Small intestine (tissue), 16 donors: Measurements from ENCODE around the gene FBP1. TPM values are rescaled to one million over a fixed set of nuclear protein-coding genes. Genes with fewer than 3 reads are reported as not detected.

Experiments
- DNase-seq, 2 donors: peaks; one replicate each; pipeline versions ENCODE4 v3.0.0 to v3.0.0-alpha.2; 2013
- FAIRE-seq: peaks from 2 replicates; lab custom pipeline; 2012; peaks lifted over from hg19 to GRCh38; lab: Jason Lieb, UNC
- H3K27ac ChIP-seq, 3 donors: one replicate each; pipeline ENCODE4 v1.5.1; 2013; ENCODE audit warnings: low read length in 2 of 3, mild to moderate bottlenecking in 2 of 3, control low read depth in 1 of 3, inconsistent platforms in 1 of 3, low read depth in 1 of 3, moderate library complexity in 1 of 3
- H3K27me3 ChIP-seq, 3 donors: one replicate each; pipeline ENCODE4 v1.6.1; 2013; ENCODE audit warnings: low read length in 3 of 3, inconsistent platforms in 1 of 3; ENCODE audit not compliant: control insufficient read depth in 3 of 3, insufficient read depth in 3 of 3
- H3K36me3 ChIP-seq, 3 donors: one replicate each; pipeline ENCODE4 v1.6.1; 2013; ENCODE audit warnings: low read length in 3 of 3, inconsistent platforms in 1 of 3, low read depth in 1 of 3, mild to moderate bottlenecking in 1 of 3, moderate library complexity in 1 of 3; ENCODE audit not compliant: control insufficient read depth in 3 of 3, insufficient read depth in 2 of 3
- H3K4me1 ChIP-seq, 3 donors: one replicate each; pipeline ENCODE4 v1.6.1; 2013; ENCODE audit warnings: low read length in 2 of 3, inconsistent platforms in 1 of 3, low read depth in 1 of 3, mild to moderate bottlenecking in 1 of 3, moderate library complexity in 1 of 3; ENCODE audit not compliant: control insufficient read depth in 3 of 3, insufficient read depth in 2 of 3
- H3K4me3 ChIP-seq, 3 donors: one replicate each; pipeline ENCODE4 v1.5.1; 2013; ENCODE audit warnings: low read length in 3 of 3, control low read depth in 1 of 3, inconsistent platforms in 1 of 3, low read depth in 1 of 3, mild to moderate bottlenecking in 1 of 3, moderate library complexity in 1 of 3
- H3K9me3 ChIP-seq, 2 donors: one replicate each; pipeline ENCODE4 v1.6.1; 2013; ENCODE audit warnings: low read depth in 1 of 2, low read length in 1 of 2; ENCODE audit not compliant: control insufficient read depth in 2 of 2, insufficient read depth in 1 of 2
- WGBS, 3 donors: extraction: QIAGEN DNeasy Blood & Tissue Kit; methylation state at CpG; one replicate each; pipeline ENCODE4 v1.1.7; 2013; 5-methylcytosine and 5-hydroxymethylcytosine counted together
- long read RNA-seq, 10 donors: transcript quantifications; one replicate each; lab custom pipeline, GENCODE V29; 2026
- polyA plus RNA-seq, 4 donors: library from polyadenylated mRNA; stranded (reverse) in 3 of 4; unstranded in 1 of 4; fragments of 200-250 nt in 3 of 4; fragments of 120-200 nt in 1 of 4; gene quantifications; one replicate each; pipeline versions ENCODE4 v1.2.1 to v1.2.3, GENCODE V29; 2013
- donor health status: healthy with polysubstance abuse.
- donor health status: control.
- donor health status: control.
- donor health status: Bipolar disorder and iron deficiency.
- donor health status: healthy.

FBP1 gene
- polyA plus RNA-seq = 1,000 to 10,000 TPM in 1 of 4 donors, 100 to 1,000 TPM in 3; 113 to 1,158 (median 352) TPM
- long read RNA-seq, donor 1, transcript FBP1-201 (7 exons, 1,462 nt) = major isoform, 155 of 216 reads
- long read RNA-seq, donor 1, partial matches to known transcripts = 60 of 216 reads
- long read RNA-seq, donor 1, other reads (novel, unspliced or antisense) = 0 of 216 reads
- long read RNA-seq, donor 2, transcript FBP1-201 (7 exons, 1,462 nt) = major isoform, 30 of 40 reads
- long read RNA-seq, donor 2, partial matches to known transcripts = 10 of 40 reads
- long read RNA-seq, donor 2, other reads (novel, unspliced or antisense) = 0 of 40 reads
- long read RNA-seq, donor 3, transcript FBP1-201 (7 exons, 1,462 nt) = major isoform, 51 of 90 reads
- long read RNA-seq, donor 3, partial matches to known transcripts = 39 of 90 reads
- long read RNA-seq, donor 3, other reads (novel, unspliced or antisense) = 0 of 90 reads
- long read RNA-seq, donor 4 = 0 reads
- long read RNA-seq, donor 5, transcript FBP1-201 (7 exons, 1,462 nt) = major isoform, 13 of 38 reads
- long read RNA-seq, donor 5, partial matches to known transcripts = 25 of 38 reads
- long read RNA-seq, donor 5, other reads (novel, unspliced or antisense) = 0 of 38 reads
- long read RNA-seq, donor 6, transcript FBP1-201 (7 exons, 1,462 nt) = major isoform, 96 of 115 reads
- long read RNA-seq, donor 6, partial matches to known transcripts = 19 of 115 reads
- long read RNA-seq, donor 6, other reads (novel, unspliced or antisense) = 0 of 115 reads
- long read RNA-seq, donor 7 = 0 reads
- long read RNA-seq, donor 8 = 0 reads
- long read RNA-seq, donor 9, transcript FBP1-201 (7 exons, 1,462 nt) = major isoform, 16 of 23 reads
- long read RNA-seq, donor 9, partial matches to known transcripts = 7 of 23 reads
- long read RNA-seq, donor 9, other reads (novel, unspliced or antisense) = 0 of 23 reads
- long read RNA-seq, donor 10, transcript FBP1-201 (7 exons, 1,462 nt) = major isoform, 30 of 49 reads
- long read RNA-seq, donor 10, partial matches to known transcripts = 19 of 49 reads
- long read RNA-seq, donor 10, other reads (novel, unspliced or antisense) = 0 of 49 reads

GRCh38 chr9:94639061-94639998, at the start of gene FBP1:
Gene FBP1, minus strand, starts transcription at chr9:94639518. Its CDS starts 208 bp downstream, at chr9:94639310.
- H3K27ac ChIP-seq = peak within 1 kb of the TSS; percentile 71 to 78 (median 75)

GRCh38 chr9:94687451-94687850, 48.1 kb upstream of the FBP1 start:
- Histone ChIP-seq H3K27ac (no peak overlapping the region), H3K9me3 (no peaks in the 10 kb centered on the region), H3K4me3 (no peak overlapping the region), H3K36me3 (no peaks in the 10 kb centered on the region), H3K4me1 (peaks cover 0 to 9% (median 2%) of the 10 kb centered on the region in 3 donors), H3K27me3 (no peaks in the 10 kb centered on the region)
- FAIRE-seq = no peak
- no peak for DNase-seq
- WGBS, 3 donors = 43 to 65% (median 64%) methylated on average over 2 of the region's 2 CpGs

More at GRCh38 chr9:94639061-94639998, at the start of gene FBP1:
- DNase-seq (peak; percentile 81 to 84), FAIRE-seq (no peak)
- Histone ChIP-seq H3K4me1 (peaks cover 4 to 13% (median 9%) of the 10 kb centered on the region in 3 donors), H3K4me3 (peak within 1 kb of the TSS; percentile 65 to 76 (median 70)), H3K27me3 (no peaks in the 10 kb centered on the region), H3K9me3 (no peaks in the 10 kb centered on the region), H3K36me3 (no peaks in the 10 kb centered on the region)
- 0 to 3% (median 1%) methylated on average over 33 to 79 of the region's 79 CpGs for WGBS, 3 donors

- no peaks in the 10 kb centered on the region for H3K36me3 ChIP-seq
These were observed 46.0 kb upstream of the FBP1 start for GRCh38 chr9:94685359-94685758.

GRCh38 chr9:94681508-94681907, 42.2 kb upstream of the FBP1 start:
- no peaks in the 10 kb centered on the region for H3K27me3 ChIP-seq
- peak; percentile 72 to 73 for DNase-seq
- H3K4me3 ChIP-seq = no peak overlapping the region
- no peak overlapping the region for H3K27ac ChIP-seq
- no peak for FAIRE-seq
- H3K9me3 ChIP-seq = peaks cover 0 to 3% of the 10 kb centered on the region in 2 donors
- peaks cover 0 to 6% (median 2%) of the 10 kb centered on the region in 3 donors for H3K4me1 ChIP-seq
- 11 to 22% (median 20%) methylated on average over 7 of the region's 7 CpGs for WGBS, 3 donors
- no peaks in the 10 kb centered on the region for H3K36me3 ChIP-seq

More at GRCh38 chr9:94685359-94685758, 46.0 kb upstream of the FBP1 start:
- FAIRE-seq = no peak
- 67 to 89% (median 73%) methylated on average over 2 of the region's 2 CpGs for WGBS, 3 donors
- Histone ChIP-seq H3K4me1 (peaks cover 0 to 9% (median 2%) of the 10 kb centered on the region in 3 donors), H3K27me3 (no peaks in the 10 kb centered on the region), H3K4me3 (no peak overlapping the region), H3K27ac (no peak overlapping the region), H3K9me3 (no peaks in the 10 kb centered on the region)
- DNase-seq = no peak

GRCh38 chr9:94680621-94681020, 41.3 kb upstream of the FBP1 start:
- DNase-seq = no peak
- Histone ChIP-seq H3K27me3 (no peaks in the 10 kb centered on the region), H3K9me3 (peaks cover 0 to 5% of the 10 kb centered on the region in 2 donors), H3K4me1 (no peaks in the 10 kb centered on the region), H3K27ac (no peak overlapping the region), H3K36me3 (no peaks in the 10 kb centered on the region), H3K4me3 (no peak overlapping the region)
- 78 to 82% (median 79%) methylated on average over 2 of the region's 2 CpGs for WGBS, 3 donors
- no peak for FAIRE-seq

- no peak for DNase-seq
- H3K36me3 ChIP-seq = no peaks in the 10 kb centered on the region
- no peaks in the 10 kb centered on the region for H3K27me3 ChIP-seq
- no peak overlapping the region for H3K4me3 ChIP-seq
- peaks cover 0 to 5% of the 10 kb centered on the region in 2 donors for H3K9me3 ChIP-seq
- FAIRE-seq = no peak
- H3K27ac ChIP-seq = peak overlapping the region in 1 of 3 donors; percentile 56
- WGBS, 3 donors = 83 to 86% (median 85%) methylated on average over 1 of the region's 1 CpG
- H3K4me1 ChIP-seq = no peaks in the 10 kb centered on the region
These were observed 40.7 kb upstream of the FBP1 start for GRCh38 chr9:94680020-94680419.

GRCh38 chr9:94679587-94679986, 40.3 kb upstream of the FBP1 start:
- H3K36me3 ChIP-seq = no peaks in the 10 kb centered on the region
- H3K27ac ChIP-seq = no peak overlapping the region
- DNase-seq (no peak), FAIRE-seq (no peak)
- H3K9me3 ChIP-seq = peaks cover 0 to 5% of the 10 kb centered on the region in 2 donors
- no peak overlapping the region for H3K4me3 ChIP-seq
- 79 to 88% (median 88%) methylated on average over 8 of the region's 8 CpGs for WGBS, 3 donors
- no peaks in the 10 kb centered on the region for H3K27me3 ChIP-seq
- H3K4me1 ChIP-seq = no peaks in the 10 kb centered on the region
